Measurements from ENCODE around the gene PRAME. TPM values are rescaled to one million over a fixed set of nuclear protein-coding genes. Genes with fewer than 3 reads are reported as not detected.

The PRAME gene
- total RNA-seq, 1 donor, result 0.43 TPM

- DNase-seq (ENCODE audit: low read depth), result peak; percentile 3
- no peak for TF ChIP-seq CTCF (IDR thresholded peaks at IDR 0.05; ENCODE audit: insufficient read depth, low read depth, low read length)
- no peak overlapping the region for H3K4me3 ChIP-seq (ENCODE audit: low read depth, low read length)
Observed at GRCh38 chr22:22554587-22555284, 4.3 kb downstream of the PRAME start.

GRCh38 chr22:22553735-22554586, 5.1 kb downstream of the PRAME start:
- DNase-seq (ENCODE audit: low read depth), result peak; percentile 30
- no peak for TF ChIP-seq CTCF (IDR thresholded peaks at IDR 0.05; ENCODE audit: insufficient read depth, low read depth, low read length)
- H3K4me3 ChIP-seq (ENCODE audit: low read depth, low read length), result no peak overlapping the region

- no peak for DNase-seq (ENCODE audit: low read depth)
- TF ChIP-seq CTCF (IDR thresholded peaks at IDR 0.05; ENCODE audit: insufficient read depth, low read depth, low read length), result no peak
- no peak overlapping the region for H3K4me3 ChIP-seq (ENCODE audit: low read depth, low read length)
Observed at GRCh38 chr22:22553141-22553540, 5.9 kb downstream of the PRAME start.

- peak; percentile 22 for DNase-seq (ENCODE audit: low read depth)
- TF ChIP-seq CTCF (IDR thresholded peaks at IDR 0.05; ENCODE audit: insufficient read depth, low read depth, low read length), result peak; percentile 34
- H3K4me3 ChIP-seq (ENCODE audit: low read depth, low read length), result no peak overlapping the region
Observed at GRCh38 chr22:22552630-22553029, 6.4 kb downstream of the PRAME start.

- H3K4me3 ChIP-seq (ENCODE audit: low read depth, low read length), result no peak overlapping the region
- TF ChIP-seq CTCF (IDR thresholded peaks at IDR 0.05; ENCODE audit: insufficient read depth, low read depth, low read length), result no peak
- no peak for DNase-seq (ENCODE audit: low read depth)
Observed at GRCh38 chr22:22550789-22551434, 8.2 kb downstream of the PRAME start.

GRCh38 chr22:22548910-22549309, 10.2 kb downstream of the PRAME start:
- no peak overlapping the region for H3K4me3 ChIP-seq (ENCODE audit: low read depth, low read length)
- DNase-seq (ENCODE audit: low read depth), result no peak
- TF ChIP-seq CTCF (IDR thresholded peaks at IDR 0.05; ENCODE audit: insufficient read depth, low read depth, low read length), result no peak
